Brain microvascular endothelial cell (primary cell): ENCODE data around the gene SHPK.
A peak's percentile ranks its signal among the peaks of the same experiment; 100 is the strongest.

Source experiments
- DNase-seq: peaks from one replicate; pipeline ENCODE4 v3.0.0-alpha.2; 2020
- H3K27ac ChIP-seq: fragments of 250-450 bp; sonication (Bioruptor Pico); 2 replicates; pipeline ENCODE4 v1.5.1; 2020; ENCODE audit warnings: mild to moderate bottlenecking, moderate library complexity
- H3K27me3 ChIP-seq: fragments of 250-450 bp; sonication (Bioruptor Pico); replicated peaks from 2 replicates; pipeline ENCODE4 v1.5.1; 2020; ENCODE audit warnings: mild to moderate bottlenecking
- H3K36me3 ChIP-seq: fragments of 250-450 bp; sonication (Bioruptor Pico); replicated peaks from 2 replicates; pipeline ENCODE4 v1.5.1; 2020; ENCODE audit warnings: mild to moderate bottlenecking
- H3K4me3 ChIP-seq: 2 replicates; pipeline ENCODE4 v1.5.1; 2011; ENCODE audit warnings: low read depth, mild to moderate bottlenecking, control low read depth, low read length, moderate library complexity
- CTCF ChIP-seq: IDR thresholded peaks from 2 replicates; pipeline ENCODE4 v1.5.1; 2011; ENCODE audit warnings: low read depth, mild to moderate bottlenecking, moderate library complexity, low read length, control low read depth, inconsistent platforms; ENCODE audit errors: missing control alignments
- in situ Hi-C: cut with HindIII; loops from 2 replicates; pipeline ENCODE4 v1.10.0; 2017; ENCODE audit warnings: low sequenced_read_pairs, low pct_ligation_motif_present

The SHPK gene

GRCh38 chr17:3558603-3559269, 77.3 kb downstream of the SHPK start:
- in situ Hi-C loops, result no loop called here
- H3K36me3 ChIP-seq, result no peaks in the 10 kb centered on the region
- no peak for TF ChIP-seq CTCF
- no peak overlapping the region for H3K4me3 ChIP-seq
- no peak overlapping the region for H3K27ac ChIP-seq
- DNase-seq, result peak; percentile 20
- H3K27me3 ChIP-seq, result no peaks in the 10 kb centered on the region
